Duodenal mucosa (tissue), 2 donors: Measurements from ENCODE around the gene P3H2.
"Not testable (repeated sequence)": the region's sequence is repeated elsewhere in the genome, so short reads cannot be mapped to it uniquely, and the experiment has no call there.

Experiments used
- H3K27ac ChIP-seq: one replicate; pipeline ENCODE4 v1.7.0; 2013; ENCODE audit warnings: low read depth, low read length
- H3K27me3 ChIP-seq, 2 donors: one replicate each; pipeline ENCODE4 v1.7.0; 2013; ENCODE audit warnings: low read length in 2 of 2, control low read depth in 1 of 2; ENCODE audit not compliant: insufficient read depth in 2 of 2, control insufficient read depth in 1 of 2
- H3K36me3 ChIP-seq, 2 donors: one replicate each; pipeline ENCODE4 v1.7.0; 2013; ENCODE audit warnings: low read length in 2 of 2, control low read depth in 1 of 2; ENCODE audit not compliant: insufficient read depth in 2 of 2, control insufficient read depth in 1 of 2
- H3K4me1 ChIP-seq, 2 donors: one replicate each; pipeline ENCODE4 v1.7.0; 2013; ENCODE audit warnings: low read length in 2 of 2, control low read depth in 1 of 2; ENCODE audit not compliant: insufficient read depth in 2 of 2, control insufficient read depth in 1 of 2
- H3K4me3 ChIP-seq, 2 donors: one replicate each; pipeline ENCODE4 v1.7.0; 2013; ENCODE audit warnings: low read length in 2 of 2, low read depth in 1 of 2
- H3K9ac ChIP-seq, 2 donors: one replicate each; pipeline ENCODE4 v1.7.0; 2013; ENCODE audit warnings: low read length in 2 of 2, low read depth in 1 of 2
- H3K9me3 ChIP-seq, 2 donors: one replicate each; pipeline ENCODE4 v1.7.0; 2013; ENCODE audit warnings: low read length in 2 of 2, control low read depth in 1 of 2; ENCODE audit not compliant: control insufficient read depth in 1 of 2

Gene P3H2

GRCh38 chr3:190074817-190075216 lies 45.9 kb downstream of the P3H2 start:
- no peaks in the 10 kb centered on the region for H3K9me3 ChIP-seq
- no peaks in the 10 kb centered on the region for H3K36me3 ChIP-seq
- no peak overlapping the region for H3K4me3 ChIP-seq
- H3K4me1 ChIP-seq = no peaks in the 10 kb centered on the region
- no peak overlapping the region for H3K27ac ChIP-seq
- no peaks in the 10 kb centered on the region for H3K27me3 ChIP-seq
- no peak overlapping the region for H3K9ac ChIP-seq

DNA sequence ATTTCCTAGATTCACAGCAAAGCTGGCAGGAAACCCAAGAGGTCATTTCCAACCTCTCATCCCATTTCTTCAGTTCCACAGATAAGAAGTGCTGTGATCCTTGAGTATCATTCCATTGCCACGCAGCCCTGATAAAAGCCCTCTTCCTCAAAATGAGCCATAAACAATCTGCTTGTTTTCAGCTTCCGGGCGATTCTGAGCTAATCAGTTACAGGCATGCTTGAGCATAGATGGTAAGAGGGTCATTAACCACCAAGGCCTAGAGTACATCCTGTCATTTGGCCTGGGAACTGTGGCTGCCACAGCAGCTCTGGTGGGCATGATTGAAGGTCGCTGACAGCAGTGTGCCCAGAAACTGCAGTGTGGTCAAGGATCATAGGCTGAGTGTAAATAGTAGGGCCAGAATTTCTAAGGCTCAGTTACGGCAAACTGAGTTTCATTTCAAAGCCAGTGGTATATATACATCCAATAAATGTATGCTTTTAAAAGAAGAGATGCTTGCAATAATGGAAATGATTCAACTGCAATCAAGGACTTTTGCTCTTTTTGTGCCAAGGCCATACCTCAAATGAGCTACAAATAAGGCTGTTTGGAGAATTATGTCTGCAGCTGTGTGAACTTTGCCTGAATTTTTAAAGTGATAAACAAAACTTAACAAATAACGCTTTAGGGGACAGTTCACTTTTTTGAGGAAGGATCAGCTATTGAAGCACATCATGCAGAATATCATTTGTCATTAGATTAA lies 47.3 kb downstream of the P3H2 start:
- H3K9me3 ChIP-seq = no peaks in the 10 kb centered on the region
- no peak overlapping the region for H3K4me3 ChIP-seq
- H3K27me3 ChIP-seq = no peaks in the 10 kb centered on the region
- no peaks in the 10 kb centered on the region for H3K4me1 ChIP-seq
- H3K9ac ChIP-seq = no peak overlapping the region
- H3K27ac ChIP-seq = no peak overlapping the region
- H3K36me3 ChIP-seq = no peaks in the 10 kb centered on the region

GRCh38 chr3:190072856-190073255 lies 47.8 kb downstream of the P3H2 start:
- Histone ChIP-seq H3K9ac (no peak overlapping the region), H3K4me3 (no peak overlapping the region), H3K4me1 (no peaks in the 10 kb centered on the region), H3K27me3 (no peaks in the 10 kb centered on the region), H3K27ac (no peak overlapping the region), H3K9me3 (no peaks in the 10 kb centered on the region), H3K36me3 (no peaks in the 10 kb centered on the region)

- not testable (repeated sequence) for H3K9me3 ChIP-seq, H3K9ac ChIP-seq, H3K27ac ChIP-seq, H3K4me1 ChIP-seq, H3K36me3 ChIP-seq, H3K4me3 ChIP-seq, H3K27me3 ChIP-seq
Measured at GRCh38 chr3:190071921-190072320, 48.8 kb downstream of the P3H2 start.

DNA sequence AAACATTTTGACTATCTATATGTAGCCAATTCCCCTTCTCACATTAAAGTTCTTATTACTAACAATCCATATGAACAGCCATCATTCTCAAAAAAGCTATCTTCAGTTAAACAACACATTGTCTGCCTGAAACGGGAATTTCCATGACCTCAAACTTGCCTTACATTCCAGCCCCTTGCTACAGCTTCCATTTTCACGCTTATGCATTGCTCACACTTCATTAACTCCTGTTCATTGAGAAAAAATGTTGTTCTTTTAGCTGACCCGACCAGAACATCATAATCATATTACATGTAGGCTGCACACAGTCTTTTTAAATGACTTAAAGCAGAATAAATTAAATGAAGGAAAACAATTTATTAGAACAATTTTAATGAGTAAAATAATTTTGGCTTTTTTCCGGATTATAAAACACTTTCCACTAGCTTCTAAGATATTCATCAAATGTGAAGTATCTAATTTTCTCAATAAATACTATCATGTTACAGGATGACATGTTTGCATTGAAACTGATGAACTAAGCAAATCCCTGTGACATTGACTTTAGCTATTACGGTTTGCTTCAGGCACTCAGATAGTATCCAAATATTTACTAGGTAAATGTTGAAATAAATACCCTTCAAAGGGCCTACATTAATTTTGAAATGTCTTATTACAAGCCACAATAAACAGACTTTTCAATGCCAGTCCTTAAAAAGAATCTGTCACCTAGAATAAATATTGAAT lies 49.9 kb downstream of the P3H2 start:
- no peaks in the 10 kb centered on the region for H3K4me1 ChIP-seq
- H3K9ac ChIP-seq = no peak overlapping the region
- no peaks in the 10 kb centered on the region for H3K36me3 ChIP-seq
- no peak overlapping the region for H3K27ac ChIP-seq
- H3K4me3 ChIP-seq = no peak overlapping the region
- H3K27me3 ChIP-seq = no peaks in the 10 kb centered on the region
- H3K9me3 ChIP-seq = no peaks in the 10 kb centered on the region

GRCh38 chr3:190065204-190065603 lies 55.5 kb downstream of the P3H2 start:
- no peaks in the 10 kb centered on the region for H3K4me1 ChIP-seq
- H3K9ac ChIP-seq = no peak overlapping the region
- H3K4me3 ChIP-seq = no peak overlapping the region
- no peaks in the 10 kb centered on the region for H3K27me3 ChIP-seq
- no peaks in the 10 kb centered on the region for H3K36me3 ChIP-seq
- H3K9me3 ChIP-seq = no peaks in the 10 kb centered on the region
- H3K27ac ChIP-seq = no peak overlapping the region

- H3K27ac ChIP-seq = no peak overlapping the region
- H3K4me1 ChIP-seq = no peaks in the 10 kb centered on the region
- no peaks in the 10 kb centered on the region for H3K9me3 ChIP-seq
- H3K27me3 ChIP-seq = no peaks in the 10 kb centered on the region
- no peak overlapping the region for H3K9ac ChIP-seq
- H3K4me3 ChIP-seq = no peak overlapping the region
- no peaks in the 10 kb centered on the region for H3K36me3 ChIP-seq
Measured at GRCh38 chr3:190064659-190065058, 56.0 kb downstream of the P3H2 start.

DNA sequence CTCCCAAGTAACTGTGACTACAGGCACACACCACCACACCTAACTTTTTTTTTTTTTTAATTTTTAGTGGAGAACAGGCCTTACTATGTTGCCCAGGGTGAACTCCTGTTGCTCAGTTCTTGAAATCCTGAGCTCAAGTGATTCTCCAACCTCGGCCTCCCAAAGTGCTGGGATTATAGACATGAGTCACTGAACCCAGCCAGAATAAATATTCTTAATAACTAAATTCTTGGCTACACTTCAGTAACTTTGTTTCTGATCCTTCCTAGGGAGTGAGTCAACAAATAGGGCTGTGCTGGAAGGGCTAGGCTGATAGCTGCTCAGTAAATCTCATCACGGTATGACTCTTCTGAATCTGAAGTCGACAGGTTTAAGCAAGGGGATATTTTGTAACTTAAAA lies 56.6 kb downstream of the P3H2 start:
- H3K4me1 ChIP-seq = no peaks in the 10 kb centered on the region
- H3K9me3 ChIP-seq = no peaks in the 10 kb centered on the region
- H3K27ac ChIP-seq = no peak overlapping the region
- no peaks in the 10 kb centered on the region for H3K27me3 ChIP-seq
- H3K36me3 ChIP-seq = no peaks in the 10 kb centered on the region
- no peak overlapping the region for H3K9ac ChIP-seq
- H3K4me3 ChIP-seq = no peak overlapping the region

- Histone ChIP-seq H3K4me3 (no peak overlapping the region), H3K4me1 (no peaks in the 10 kb centered on the region), H3K27me3 (no peaks in the 10 kb centered on the region), H3K36me3 (no peaks in the 10 kb centered on the region), H3K27ac (no peak overlapping the region), H3K9me3 (no peaks in the 10 kb centered on the region), H3K9ac (no peak overlapping the region)
Measured at GRCh38 chr3:190063490-190063889, 57.2 kb downstream of the P3H2 start.

DNA sequence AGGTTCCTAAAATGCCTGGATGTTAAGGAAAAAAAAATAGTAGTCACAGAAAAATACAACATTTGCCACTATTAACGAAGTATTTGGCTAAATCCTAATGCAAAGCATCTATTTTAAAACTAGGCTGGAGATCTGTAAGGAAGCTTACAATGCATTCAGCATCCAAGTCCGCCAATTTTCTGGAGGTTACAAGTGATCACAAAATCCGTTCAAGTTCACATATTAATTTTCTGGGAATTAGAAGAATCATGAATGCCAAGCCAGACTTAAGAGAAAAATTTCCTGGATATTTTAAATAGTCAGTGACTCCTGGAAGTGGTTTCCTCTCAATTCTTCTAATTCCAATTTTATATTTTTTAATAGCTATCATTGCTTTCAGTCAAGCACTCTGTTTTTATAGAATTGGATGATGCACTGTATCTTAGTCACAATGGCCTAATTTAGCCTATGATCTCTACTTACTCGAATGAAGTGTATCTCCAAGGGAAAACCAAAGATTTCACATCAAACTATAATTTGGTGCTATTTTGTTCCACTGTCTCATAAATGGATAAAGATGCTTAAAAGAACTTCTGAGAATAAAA lies 60.4 kb downstream of the P3H2 start:
- no peak overlapping the region for H3K9ac ChIP-seq
- H3K4me3 ChIP-seq = no peak overlapping the region
- H3K36me3 ChIP-seq = no peaks in the 10 kb centered on the region
- no peak overlapping the region for H3K27ac ChIP-seq
- H3K27me3 ChIP-seq = peaks cover 0 to 4% of the 10 kb centered on the region in 2 donors
- no peaks in the 10 kb centered on the region for H3K4me1 ChIP-seq
- H3K9me3 ChIP-seq = no peaks in the 10 kb centered on the region
